ENCODE results near the gene MT1H. TPM values are rescaled to one million over a fixed set of nuclear protein-coding genes. Genes with fewer than 3 reads are reported as not detected.

Gene MT1H
- total RNA-seq, 1 donor: not detected

GRCh38 chr16:56628486-56629350 lies 40.9 kb upstream of the MT1H start:
- Histone ChIP-seq H3K9me3 (ENCODE audit: low read depth, low read length) (no peaks in the 10 kb centered on the region), H3K4me3 (ENCODE audit: insufficient read depth, low read length) (no peak overlapping the region), H4K20me1 (ENCODE audit: insufficient read depth, low read length) (peaks cover 4% of the 10 kb centered on the region), H2AFZ (ENCODE audit: low read length) (no peak overlapping the region), H3K27ac (ENCODE audit: low read depth, low read length) (no peak overlapping the region), H3K79me2 (ENCODE audit: insufficient read depth, low read length) (peaks cover 17% of the 10 kb centered on the region), H3K4me1 (ENCODE audit: insufficient read depth, low read length) (peaks cover 21% of the 10 kb centered on the region), H3K36me3 (ENCODE audit: insufficient read depth, low read length) (no peaks in the 10 kb centered on the region), H3K4me2 (ENCODE audit: insufficient read depth, low read length) (no peak overlapping the region), H3K27me3 (ENCODE audit: insufficient read depth, low read length) (peaks cover under 1% of the 10 kb centered on the region)
- no peak for TF ChIP-seq CTCF (IDR thresholded peaks at IDR 0.05; ENCODE audit: extremely low read depth, low read depth, low read length)
- DNase-seq (ENCODE audit: insufficient read length, low spot score, missing footprints): no peak

DNA sequence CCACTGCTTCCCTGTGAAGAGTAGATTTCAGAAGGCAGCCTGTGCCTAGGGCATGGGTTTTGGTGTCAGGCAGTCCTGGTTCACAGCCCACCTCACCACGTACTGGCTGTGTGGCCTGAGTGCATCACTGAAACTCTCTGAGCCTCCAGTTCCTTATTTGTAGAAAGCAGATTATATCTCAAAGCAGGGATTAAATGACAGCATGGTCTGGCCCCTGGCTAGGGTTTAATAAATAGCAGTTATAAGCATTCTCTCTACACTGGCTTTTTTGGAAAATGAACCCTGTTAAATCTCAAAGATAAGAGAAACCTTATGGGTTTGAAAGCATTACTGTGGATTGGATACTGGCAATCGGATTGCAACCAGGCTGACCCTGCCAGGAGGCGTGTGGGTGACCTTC lies 40.1 kb upstream of the MT1H start:
- DNase-seq (ENCODE audit: insufficient read length, low spot score, missing footprints): no peak
- Histone ChIP-seq H3K4me1 (ENCODE audit: insufficient read depth, low read length) (peaks cover 21% of the 10 kb centered on the region), H2AFZ (ENCODE audit: low read length) (no peak overlapping the region), H3K36me3 (ENCODE audit: insufficient read depth, low read length) (no peaks in the 10 kb centered on the region), H3K9me3 (ENCODE audit: low read depth, low read length) (no peaks in the 10 kb centered on the region), H3K79me2 (ENCODE audit: insufficient read depth, low read length) (peaks cover 17% of the 10 kb centered on the region), H3K4me2 (ENCODE audit: insufficient read depth, low read length) (no peak overlapping the region), H3K27me3 (ENCODE audit: insufficient read depth, low read length) (peaks cover 2% of the 10 kb centered on the region), H3K4me3 (ENCODE audit: insufficient read depth, low read length) (no peak overlapping the region), H3K27ac (ENCODE audit: low read depth, low read length) (no peak overlapping the region), H4K20me1 (ENCODE audit: insufficient read depth, low read length) (peaks cover 4% of the 10 kb centered on the region)
- no peak for TF ChIP-seq CTCF (IDR thresholded peaks at IDR 0.05; ENCODE audit: extremely low read depth, low read depth, low read length)

DNA sequence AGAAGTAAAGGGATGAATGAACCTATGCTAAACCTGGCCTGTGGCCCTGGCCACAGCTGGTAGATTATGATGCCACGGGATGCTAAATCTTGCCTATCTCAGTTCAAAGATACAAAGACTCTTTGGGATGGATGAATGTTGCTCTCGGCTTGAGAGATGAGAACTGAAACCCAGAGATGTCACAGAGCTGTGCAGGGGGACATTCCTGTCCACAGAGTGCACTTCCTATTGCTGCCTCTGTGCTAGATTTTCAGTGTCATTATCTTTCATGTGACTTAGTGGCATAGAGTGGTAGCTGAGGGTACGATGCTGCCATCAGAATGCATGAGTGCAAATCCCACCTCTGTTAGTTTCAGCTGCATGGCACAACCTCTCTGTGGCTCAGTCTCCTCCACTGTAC lies 39.5 kb upstream of the MT1H start:
- Histone ChIP-seq H3K79me2 (ENCODE audit: insufficient read depth, low read length) (peaks cover 14% of the 10 kb centered on the region), H3K4me1 (ENCODE audit: insufficient read depth, low read length) (peaks cover 21% of the 10 kb centered on the region), H3K27me3 (ENCODE audit: insufficient read depth, low read length) (peaks cover 2% of the 10 kb centered on the region), H3K4me3 (ENCODE audit: insufficient read depth, low read length) (no peak overlapping the region), H3K36me3 (ENCODE audit: insufficient read depth, low read length) (no peaks in the 10 kb centered on the region), H4K20me1 (ENCODE audit: insufficient read depth, low read length) (peaks cover 4% of the 10 kb centered on the region), H3K9me3 (ENCODE audit: low read depth, low read length) (no peaks in the 10 kb centered on the region), H2AFZ (ENCODE audit: low read length) (no peak overlapping the region), H3K4me2 (ENCODE audit: insufficient read depth, low read length) (no peak overlapping the region), H3K27ac (ENCODE audit: low read depth, low read length) (no peak overlapping the region)
- DNase-seq (ENCODE audit: insufficient read length, low spot score, missing footprints): no peak
- TF ChIP-seq CTCF (IDR thresholded peaks at IDR 0.05; ENCODE audit: extremely low read depth, low read depth, low read length): no peak

GRCh38 chr16:56631197-56631596 lies 38.4 kb upstream of the MT1H start:
- Histone ChIP-seq H3K27ac (ENCODE audit: low read depth, low read length) (no peak overlapping the region), H3K27me3 (ENCODE audit: insufficient read depth, low read length) (peaks cover 2% of the 10 kb centered on the region), H3K4me3 (ENCODE audit: insufficient read depth, low read length) (no peak overlapping the region), H3K4me1 (ENCODE audit: insufficient read depth, low read length) (peaks cover 17% of the 10 kb centered on the region), H2AFZ (ENCODE audit: low read length) (no peak overlapping the region), H3K4me2 (ENCODE audit: insufficient read depth, low read length) (no peak overlapping the region), H4K20me1 (ENCODE audit: insufficient read depth, low read length) (peaks cover 2% of the 10 kb centered on the region), H3K36me3 (ENCODE audit: insufficient read depth, low read length) (no peaks in the 10 kb centered on the region), H3K79me2 (ENCODE audit: insufficient read depth, low read length) (peaks cover 6% of the 10 kb centered on the region), H3K9me3 (ENCODE audit: low read depth, low read length) (no peaks in the 10 kb centered on the region)
- TF ChIP-seq CTCF (IDR thresholded peaks at IDR 0.05; ENCODE audit: extremely low read depth, low read depth, low read length): no peak
- no peak for DNase-seq (ENCODE audit: insufficient read length, low spot score, missing footprints)

All from osteoblast (primary cell).